GM12891 (cell line): ENCODE measurements around the gene TIRAP.

Experiments used
- POLR2A ChIP-seq: IDR thresholded peaks from 2 replicates; pipeline ENCODE4 v1.6.1; 2011; ENCODE audit warnings: low read depth, low read length, control low read depth
- POLR2AphosphoS5 ChIP-seq: IDR thresholded peaks from 2 replicates; pipeline ENCODE4 v1.6.1; 2011; ENCODE audit warnings: low read depth, low read length, control low read depth
- SPI1 ChIP-seq: IDR thresholded peaks from 2 replicates; pipeline ENCODE4 v1.6.1; 2011; ENCODE audit warnings: low read depth, low read length, control low read depth
- TAF1 ChIP-seq: IDR thresholded peaks from 2 replicates; pipeline ENCODE4 v1.6.1; 2011; ENCODE audit warnings: low read depth, low read length, control low read depth

DNA sequence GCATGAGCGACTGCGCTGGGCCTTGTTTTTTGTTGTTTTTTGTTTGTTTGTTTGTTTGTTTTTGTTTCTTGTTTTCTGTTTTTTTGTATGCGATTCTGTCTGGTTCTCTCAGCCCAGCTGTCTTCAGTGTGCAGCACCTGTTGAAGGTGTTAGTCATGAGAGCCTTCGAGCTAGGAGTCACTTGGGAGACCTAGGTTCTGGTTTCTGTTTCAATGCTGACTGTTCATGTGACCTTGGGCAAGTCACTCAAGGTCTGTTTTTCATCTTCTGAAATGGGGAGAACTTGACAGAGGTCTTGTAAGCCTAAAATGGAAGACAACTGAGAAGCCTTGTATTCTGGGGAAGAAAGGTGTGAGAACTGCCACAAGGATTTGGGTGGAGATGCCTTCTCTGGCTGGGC lies 22.8 kb downstream of the TIRAP start:
- no peak for TF ChIP-seq POLR2AphosphoS5
- TF ChIP-seq TAF1, result no peak
- TF ChIP-seq POLR2A, result no peak
- TF ChIP-seq SPI1, result no peak
